ENCODE results near the gene VPS35L. TPM values are rescaled to one million over a fixed set of nuclear protein-coding genes. Genes with fewer than 3 reads are reported as not detected.

The VPS35L gene
- total RNA-seq, 1 donor from 2014 or later, result 59.3 TPM

DNA sequence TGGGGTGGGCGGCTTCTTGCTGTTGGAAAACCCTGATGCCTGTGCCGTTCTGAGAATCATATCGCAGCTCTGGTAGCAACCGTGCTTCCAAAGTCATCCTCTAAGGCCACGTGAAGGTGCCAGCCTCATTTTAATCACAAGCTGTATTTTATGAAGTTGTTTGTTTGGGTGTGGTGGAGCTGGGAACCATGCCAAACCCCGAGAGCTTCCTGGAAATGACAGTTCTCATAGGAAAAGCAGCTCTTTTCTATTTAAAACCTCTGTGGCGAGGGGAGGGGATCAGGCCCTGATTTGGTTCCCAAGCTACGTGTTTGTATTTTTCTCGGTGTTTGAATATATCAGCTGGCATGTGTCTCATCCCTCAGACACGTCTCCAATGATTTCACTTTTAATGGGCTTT is 140.8 kb downstream of the VPS35L start:
- Mint-ChIP-seq H3K36me3 (peaks cover 36% of the 10 kb centered on the region), H3K9me3 (no peaks in the 10 kb centered on the region), H3K4me1 (peaks cover 24% of the 10 kb centered on the region), H3K27me3 (ENCODE audit: low read depth) (no peaks in the 10 kb centered on the region), H3K4me3 (no peak overlapping the region), H3K27ac (peak overlapping the region; percentile 36)
- no peak for DNase-seq (ENCODE audit: low spot score in 2 of 2, unreplicated experiment in 2 of 2)
- TF ChIP-seq, protein P1, sequence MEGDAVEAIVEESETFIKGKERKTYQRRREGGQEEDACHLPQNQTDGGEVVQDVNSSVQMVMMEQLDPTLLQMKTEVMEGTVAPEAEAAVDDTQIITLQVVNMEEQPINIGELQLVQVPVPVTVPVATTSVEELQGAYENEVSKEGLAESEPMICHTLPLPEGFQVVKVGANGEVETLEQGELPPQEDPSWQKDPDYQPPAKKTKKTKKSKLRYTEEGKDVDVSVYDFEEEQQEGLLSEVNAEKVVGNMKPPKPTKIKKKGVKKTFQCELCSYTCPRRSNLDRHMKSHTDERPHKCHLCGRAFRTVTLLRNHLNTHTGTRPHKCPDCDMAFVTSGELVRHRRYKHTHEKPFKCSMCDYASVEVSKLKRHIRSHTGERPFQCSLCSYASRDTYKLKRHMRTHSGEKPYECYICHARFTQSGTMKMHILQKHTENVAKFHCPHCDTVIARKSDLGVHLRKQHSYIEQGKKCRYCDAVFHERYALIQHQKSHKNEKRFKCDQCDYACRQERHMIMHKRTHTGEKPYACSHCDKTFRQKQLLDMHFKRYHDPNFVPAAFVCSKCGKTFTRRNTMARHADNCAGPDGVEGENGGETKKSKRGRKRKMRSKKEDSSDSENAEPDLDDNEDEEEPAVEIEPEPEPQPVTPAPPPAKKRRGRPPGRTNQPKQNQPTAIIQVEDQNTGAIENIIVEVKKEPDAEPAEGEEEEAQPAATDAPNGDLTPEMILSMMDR (IDR thresholded peaks at IDR 0.05; ENCODE audit: unreplicated experiment), result no peak

DNA sequence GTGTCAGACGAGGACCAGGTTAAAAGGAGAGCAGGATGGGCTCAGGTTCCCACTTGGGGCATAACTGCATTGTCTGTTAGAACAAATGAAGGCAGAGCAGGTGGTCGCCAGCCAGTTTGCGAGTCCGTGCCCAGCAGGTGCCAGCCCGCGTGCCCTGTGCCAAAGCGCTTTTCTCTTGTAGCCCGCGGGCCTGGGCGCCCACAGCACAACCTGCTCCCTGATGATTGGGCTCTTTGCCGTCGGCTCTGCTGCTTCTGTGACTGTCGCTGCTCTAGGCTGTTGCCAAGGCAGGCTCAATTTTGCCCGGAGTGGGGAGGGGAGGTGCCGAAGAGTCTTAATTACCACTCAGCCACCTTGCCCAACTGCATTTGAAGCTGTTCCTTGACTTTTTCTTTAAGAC is 141.5 kb downstream of the VPS35L start:
- H3K9me3 Mint-ChIP-seq, result no peaks in the 10 kb centered on the region
- TF ChIP-seq, protein P1 (IDR thresholded peaks at IDR 0.05; ENCODE audit: unreplicated experiment), result no peak
- no peak overlapping the region for H3K4me3 Mint-ChIP-seq
- peaks cover 24% of the 10 kb centered on the region for H3K4me1 Mint-ChIP-seq
- H3K27me3 Mint-ChIP-seq (ENCODE audit: low read depth), result no peaks in the 10 kb centered on the region
- H3K27ac Mint-ChIP-seq, result peak overlapping the region; percentile 36
- DNase-seq (ENCODE audit: low spot score in 2 of 2, unreplicated experiment in 2 of 2), result no peak
- H3K36me3 Mint-ChIP-seq, result peaks cover 35% of the 10 kb centered on the region

GRCh38 chr16:19697756-19698318 is 142.3 kb downstream of the VPS35L start:
- H3K4me1 Mint-ChIP-seq, result peaks cover 24% of the 10 kb centered on the region

DNA sequence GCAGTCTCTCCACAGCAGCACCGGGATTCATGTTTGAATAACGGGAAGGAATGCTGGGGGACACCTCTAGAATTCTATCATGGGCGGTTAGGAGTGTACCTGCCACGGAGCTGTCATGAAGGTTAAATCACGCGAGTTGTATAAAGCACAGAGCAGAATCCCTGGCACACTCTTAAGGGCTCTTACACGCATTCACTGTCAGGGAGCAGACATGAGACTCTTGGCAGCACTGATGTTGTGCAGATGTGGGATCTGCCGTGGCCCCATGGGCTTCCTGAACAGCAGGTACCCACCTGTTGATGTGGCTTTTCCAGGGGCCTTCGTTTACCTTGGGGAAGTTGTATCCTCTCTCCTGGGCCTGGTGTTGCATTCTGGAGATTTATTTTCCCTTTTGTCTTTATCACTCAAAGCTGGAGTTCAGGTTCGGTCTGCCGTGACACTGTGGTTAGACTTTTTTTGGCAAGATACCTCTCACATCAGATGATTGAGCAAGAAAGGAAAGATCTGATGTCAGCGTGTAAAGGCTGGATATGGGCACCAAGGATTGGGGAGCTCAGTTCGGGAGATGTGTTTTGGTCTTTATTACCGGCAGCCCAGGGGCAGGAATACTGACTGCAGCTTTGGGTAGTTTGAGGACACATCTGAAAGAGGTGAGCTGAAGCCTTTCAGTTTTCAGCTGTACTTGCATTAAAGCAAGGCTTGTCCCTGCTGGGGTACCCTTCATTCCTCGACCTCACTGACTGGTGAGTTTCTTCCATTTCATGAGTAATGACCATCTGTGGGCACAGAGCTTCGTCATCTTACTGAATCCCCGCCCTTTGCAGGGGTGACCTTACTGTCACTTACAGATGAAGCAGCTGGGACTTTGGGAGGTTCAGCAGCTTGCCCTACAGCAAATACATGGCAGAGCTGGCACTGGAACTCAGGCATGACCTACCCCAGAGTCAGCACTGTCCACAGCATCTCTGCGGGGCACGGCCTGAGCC is 143.3 kb downstream of the VPS35L start:
- Mint-ChIP-seq H3K27ac (no peak overlapping the region), H3K4me3 (no peak overlapping the region), H3K36me3 (peaks cover 42% of the 10 kb centered on the region), H3K4me1 (peaks cover 24% of the 10 kb centered on the region), H3K9me3 (no peaks in the 10 kb centered on the region), H3K27me3 (ENCODE audit: low read depth) (no peaks in the 10 kb centered on the region)
- no peak for DNase-seq (ENCODE audit: low spot score in 2 of 2, unreplicated experiment in 2 of 2)
- TF ChIP-seq, protein P1 (IDR thresholded peaks at IDR 0.05; ENCODE audit: unreplicated experiment), result no peak

More at GRCh38 chr16:19697756-19698318, 142.3 kb downstream of the VPS35L start:
- no peak for DNase-seq (ENCODE audit: low spot score in 2 of 2, unreplicated experiment in 2 of 2)
- H3K27me3 Mint-ChIP-seq (ENCODE audit: low read depth), result no peaks in the 10 kb centered on the region
- H3K27ac Mint-ChIP-seq, result no peak overlapping the region
- H3K36me3 Mint-ChIP-seq, result peaks cover 37% of the 10 kb centered on the region
- H3K9me3 Mint-ChIP-seq, result no peaks in the 10 kb centered on the region
- TF ChIP-seq, protein P1 (IDR thresholded peaks at IDR 0.05; ENCODE audit: unreplicated experiment), result no peak
- no peak overlapping the region for H3K4me3 Mint-ChIP-seq

DNA sequence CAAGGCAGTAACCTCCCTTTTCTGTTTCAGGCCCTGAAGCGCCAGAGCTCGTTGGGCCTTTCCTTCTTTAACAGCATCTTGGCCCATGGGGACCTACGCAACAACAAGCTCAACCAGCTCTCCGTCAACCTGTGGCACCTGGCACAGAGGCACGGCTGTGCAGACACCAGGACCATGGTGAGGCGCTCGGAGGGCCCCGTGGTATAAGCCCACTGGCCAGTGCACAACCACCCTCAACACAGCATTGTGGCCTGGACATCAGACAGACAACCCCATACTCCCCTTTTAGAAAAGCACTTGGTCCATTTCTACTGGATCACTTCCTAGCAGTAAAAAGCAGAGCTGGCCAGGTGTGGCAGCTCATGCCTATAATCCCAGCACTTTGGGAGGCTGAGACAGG is 144.0 kb downstream of the VPS35L start:
- no peak for DNase-seq (ENCODE audit: low spot score in 2 of 2, unreplicated experiment in 2 of 2)
- Mint-ChIP-seq H3K4me1 (peaks cover 24% of the 10 kb centered on the region), H3K36me3 (peaks cover 44% of the 10 kb centered on the region), H3K27ac (no peak overlapping the region), H3K27me3 (ENCODE audit: low read depth) (no peaks in the 10 kb centered on the region), H3K4me3 (no peak overlapping the region), H3K9me3 (no peaks in the 10 kb centered on the region)
- TF ChIP-seq, protein P1 (IDR thresholded peaks at IDR 0.05; ENCODE audit: unreplicated experiment), result no peak

Data from mesothelial cell of epicardium (in vitro differentiated cells).